ENCODE measurements around the gene GGNBP2. TPM values are rescaled to one million over a fixed set of nuclear protein-coding genes. Genes with fewer than 3 reads are reported as not detected.

Gene GGNBP2
- total and polyA plus RNA-seq, 2 of the 8 experiments (the other 6 are each of a cell fraction or from before 2014, with no cell fraction given): 29.2 to 35.8 TPM

DNA sequence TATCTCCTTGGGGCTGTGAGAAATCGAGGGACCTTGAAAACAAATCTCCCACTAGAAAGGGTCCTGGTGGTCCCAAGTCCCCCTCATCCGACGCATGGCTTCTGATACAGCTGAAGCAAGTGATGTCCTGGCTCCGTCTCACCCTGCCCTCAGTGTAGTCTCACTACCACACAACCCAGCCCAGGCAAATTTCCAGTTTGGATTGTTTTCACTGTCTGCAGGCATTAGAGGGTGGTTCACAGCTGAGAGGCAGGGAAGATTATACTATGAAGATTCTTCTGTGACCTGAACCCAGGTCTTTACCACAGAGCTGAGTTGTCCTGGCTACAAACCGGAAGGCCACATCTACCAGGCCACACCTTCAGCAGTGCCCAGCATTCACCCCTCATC is 40.6 kb upstream of the GGNBP2 start:
- H3K4ac ChIP-seq (replicated peaks; ENCODE audit: insufficient read length, low read depth, low read length): no peak overlapping the region
- H3K36me3 ChIP-seq (ENCODE audit: control insufficient read depth in 2 of 4, insufficient read depth in 4 of 4, low read length in 3 of 4): peaks cover 46 to 89% (median 81%) of the 10 kb centered on the region in 4 experiments; a peak in 7 of 8 replicates
- H2BK5ac ChIP-seq (ENCODE audit: low read depth, low read length): no peak overlapping the region
- no peak overlapping the region for H3K18ac ChIP-seq (ENCODE audit: extremely low read depth, low read length)
- DNase-seq (ENCODE audit: low read depth in 1 of 2, low spot score in 2 of 2) (no peak), FAIRE-seq (no peak)
- H3K14ac ChIP-seq (ENCODE audit: insufficient read length): no peak overlapping the region
- WGBS, 2 experiments (ENCODE audit: extremely low coverage in 1 of 2, insufficient coverage in 1 of 2, insufficient read length in 1 of 2, insufficient replicate concordance in 2 of 2, low coverage in 1 of 2, low lambda C conversion rate in 2 of 2, missing lambda C conversion rate in 1 of 2): 91% methylated on average over 4 of the region's 5 CpGs; no CpG with 5 or more reads in 1 of the 2 experiments
- H2AFZ ChIP-seq (ENCODE audit: low read length): no peak overlapping the region
- H3K79me2 ChIP-seq (ENCODE audit: control insufficient read depth in 1 of 2, insufficient read depth in 2 of 2, low read length in 2 of 2): no peaks in the 10 kb centered on the region
- CTCF ChIA-PET (ENCODE audit: partially characterized antibody): no interaction called here
- no peak overlapping the region for H3K23ac ChIP-seq (ENCODE audit: insufficient read length)
- H2BK120ac ChIP-seq (replicated peaks; ENCODE audit: low read depth, low read length): no peak overlapping the region
- H3K4me3 ChIP-seq (ENCODE audit: extremely low read depth in 1 of 4, insufficient read depth in 2 of 4, low read depth in 3 of 4, low read length in 4 of 4): no peak overlapping the region
- H3K79me1 ChIP-seq (ENCODE audit: low read depth, low read length): no peaks in the 10 kb centered on the region
- H2BK12ac ChIP-seq (ENCODE audit: low read depth, low read length): no peak overlapping the region
- H4K91ac ChIP-seq (replicated peaks; ENCODE audit: insufficient read length, low read length): no peak overlapping the region
- no peak overlapping the region for H3K4me2 ChIP-seq (ENCODE audit: insufficient read depth in 1 of 2, low read depth in 2 of 2, low read length in 2 of 2)
- H3K27ac ChIP-seq (ENCODE audit: low read depth, low read length): no peak overlapping the region
- H3K27me3 ChIP-seq (replicated peaks in 1 of 4; ENCODE audit: control insufficient read depth in 3 of 4, extremely low read depth in 1 of 4, insufficient read depth in 3 of 4, low read length in 3 of 4): no peaks in the 10 kb centered on the region
- H4K5ac ChIP-seq (ENCODE audit: insufficient read length, low read depth, low read length): no peak overlapping the region
- H2AK5ac ChIP-seq (ENCODE audit: low read depth, low read length): no peak overlapping the region
- H4K20me1 ChIP-seq (replicated peaks in 1 of 2; ENCODE audit: control insufficient read depth in 1 of 2, insufficient read depth in 2 of 2, low read length in 2 of 2): peaks cover 10 to 11% of the 10 kb centered on the region in 2 experiments
- no peak overlapping the region for H3K56ac ChIP-seq (replicated peaks; ENCODE audit: insufficient read length, low read depth, low read length)
- POLR2A ChIA-PET (ENCODE audit: partially characterized antibody): interaction anchor here (1.3 to 13.9 kb wide), 5 partner anchors 9 to 31 kb away, joined by 3 to 205 read pairs (median 53); partner anchors contain the start of genes MYO19 and PIGW
- no peaks in the 10 kb centered on the region for H3K9me3 ChIP-seq (ENCODE audit: insufficient read depth in 2 of 2, low read depth in 1 of 2, low read length in 1 of 2)
- no peak overlapping the region for H2BK20ac ChIP-seq (ENCODE audit: low read length)
- no peaks in the 10 kb centered on the region for H3K4me1 ChIP-seq (replicated peaks in 1 of 4; ENCODE audit: control insufficient read depth in 3 of 4, insufficient read depth in 4 of 4, low read length in 3 of 4)
- 0 out of 2 replicates have a peak, but pooled peaks cover 3% of the 10 kb centered on the region for H3K23me2 ChIP-seq (ENCODE audit: low read depth, low read length)
- no peak overlapping the region for H2BK15ac ChIP-seq (ENCODE audit: low read length)
- no peak overlapping the region for H3K9ac ChIP-seq (replicated peaks in 1 of 4; ENCODE audit: extremely low read depth in 1 of 4, low read depth in 3 of 4, low read length in 3 of 4)
- H4K8ac ChIP-seq (ENCODE audit: extremely low read depth, insufficient read depth, low read length): no peak overlapping the region
- no peak for TF ChIP-seq SIN3A (conservative IDR thresholded peaks at IDR 0.05 in 1 of 2, IDR thresholded peaks at IDR 0.05 in 1 of 2; ENCODE audit: low read depth in 1 of 2, low read length in 2 of 2)
